Stimulated activated CD4-positive, alpha-beta T cell treated with anti-CD3 and anti-CD28 coated beads, Interleukin-1b, Interleukin-23, amount 100 ng/mL, for 24 hours (primary cell): ENCODE measurements around the gene VDAC1.

ENCODE experiments used
- DNase-seq, 4 experiments: peaks; one replicate each; pipeline ENCODE4 v3.0.0-alpha.2; 2020; ENCODE audit warnings: low read depth in 4 of 4, low spot score in 1 of 4

Gene VDAC1

GRCh38 chr5:133927300-133928180 is 77.2 kb downstream of the VDAC1 start:
- DNase-seq: no peak

- DNase-seq: no peak
Observed at GRCh38 chr5:133926489-133927299, 78.1 kb downstream of the VDAC1 start.

GRCh38 chr5:133925866-133926488 is 78.8 kb downstream of the VDAC1 start:
- no peak for DNase-seq

GRCh38 chr5:133925269-133925668 is 79.5 kb downstream of the VDAC1 start:
- no peak for DNase-seq

- no peak for DNase-seq
Observed at GRCh38 chr5:133924221-133924920, 80.4 kb downstream of the VDAC1 start.

GRCh38 chr5:133921979-133922378 is 82.8 kb downstream of the VDAC1 start:
- DNase-seq: no peak
